Stimulated activated CD4-positive, alpha-beta T cell treated with anti-CD3 and anti-CD28 coated beads, Interleukin-15, amount 100 ng/mL, for 48 hours (primary cell): ENCODE data around the gene TSPAN3.

Experiments used
- DNase-seq, 2 donors: peaks; one replicate each; pipeline ENCODE4 v3.0.0-alpha.2; 2020; ENCODE audit warnings: low read depth in 2 of 2

The TSPAN3 gene

DNA sequence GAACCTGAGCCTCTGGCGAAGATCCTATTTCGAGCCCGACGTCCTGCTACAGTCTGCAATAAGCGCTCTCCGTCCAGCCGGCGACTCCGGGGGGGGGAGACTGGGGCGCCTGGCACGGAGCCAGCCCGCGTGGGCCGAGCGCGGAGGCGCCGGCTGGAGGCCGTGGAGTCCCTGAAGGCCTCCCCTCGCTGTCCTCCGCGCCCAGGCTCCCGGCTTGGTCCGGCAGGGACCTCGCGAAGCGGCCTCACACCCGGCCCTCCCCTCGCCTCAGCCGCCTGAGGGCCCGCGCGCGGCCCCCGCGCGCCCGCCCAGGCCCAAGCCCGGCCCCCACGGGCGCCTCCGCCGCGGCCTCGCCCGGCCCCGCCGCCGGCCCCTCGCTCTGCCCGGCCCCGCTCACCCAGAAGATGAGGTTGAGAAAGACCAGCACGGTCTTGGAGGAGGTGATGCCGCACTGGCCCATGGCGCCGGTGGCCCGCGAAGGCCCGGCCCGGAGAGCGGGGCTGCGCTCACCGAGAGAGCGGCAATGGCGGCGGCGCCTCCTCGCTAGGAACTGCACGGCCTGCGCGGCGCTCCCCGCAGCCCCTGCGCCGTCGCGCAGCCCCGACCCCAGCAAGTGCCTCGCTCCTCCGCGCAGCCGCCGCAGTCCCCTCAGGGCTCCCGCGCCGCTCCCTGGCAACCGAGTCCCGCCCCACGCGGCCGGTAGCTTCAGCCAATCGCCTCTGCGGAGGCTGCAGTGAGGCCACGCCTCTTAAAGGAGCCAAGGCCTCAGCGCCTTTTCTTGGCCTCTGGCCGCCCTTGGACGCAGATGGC lies at the start of gene TSPAN3:
TSPAN3 (minus strand) TSS at position 615 of the 810 bp plus-strand sequence; CDS start at position 460, 155 bp downstream.
- peak; percentile 83 to 90 for DNase-seq

DNA sequence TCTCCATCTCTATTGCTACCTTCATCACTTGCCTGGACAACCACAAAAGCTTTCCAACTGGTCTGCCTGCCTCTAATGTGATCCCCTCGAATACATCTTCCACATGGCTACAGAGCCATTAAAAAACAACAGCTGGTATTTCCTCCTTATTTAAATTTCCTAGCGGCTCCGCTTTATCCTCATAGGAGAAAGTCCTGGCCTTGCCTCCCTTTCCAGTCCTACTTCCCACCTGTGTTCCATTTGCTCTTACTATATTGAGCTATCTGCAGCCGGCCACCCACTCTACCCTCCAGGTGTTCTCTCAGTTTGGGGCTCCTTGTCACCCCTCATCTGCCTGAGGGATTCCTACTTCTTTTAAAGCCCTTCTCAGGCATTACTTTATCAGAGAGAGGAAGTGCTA lies 49.7 kb upstream of the TSPAN3 start:
- no peak for DNase-seq

DNA sequence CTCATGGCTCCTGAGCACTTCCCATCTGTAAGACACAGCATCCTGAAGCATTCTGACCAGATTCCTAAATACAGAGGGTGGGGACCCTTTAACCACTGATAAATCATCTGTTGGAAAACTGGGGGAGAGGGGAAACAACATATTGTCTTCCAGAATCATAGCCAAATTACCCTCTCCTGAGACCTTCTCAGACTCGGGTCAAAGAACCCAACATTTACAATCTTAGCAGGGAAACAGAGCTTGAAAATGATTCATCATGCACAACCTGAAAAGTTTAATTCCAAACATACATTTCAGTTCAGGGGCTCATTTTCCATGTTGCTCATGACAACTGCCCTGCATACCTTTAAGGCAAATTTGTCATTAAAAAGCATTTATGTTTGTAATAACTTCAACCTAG lies 48.5 kb upstream of the TSPAN3 start:
- no peak for DNase-seq

DNA sequence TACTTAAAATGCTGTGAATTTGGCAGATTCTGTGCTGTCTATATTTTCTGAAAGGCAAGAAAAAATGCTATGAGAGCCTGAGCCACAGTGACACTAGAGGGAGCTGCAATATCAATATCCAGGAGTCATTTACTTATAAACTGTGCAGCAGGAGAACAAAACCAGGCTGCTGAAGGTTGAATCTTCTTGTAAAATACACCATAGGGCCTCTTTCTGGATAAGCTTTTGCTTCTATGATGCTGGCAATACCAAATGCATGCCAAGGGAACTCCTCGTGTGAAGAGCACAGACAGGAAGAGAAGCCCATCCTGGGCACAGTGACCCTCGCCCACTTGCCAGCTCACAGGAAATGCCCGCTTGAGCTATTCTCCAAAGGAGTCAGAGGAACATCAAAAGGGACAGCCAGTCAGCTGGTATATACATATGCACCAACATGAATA lies 48.0 kb upstream of the TSPAN3 start:
- no peak for DNase-seq

DNA sequence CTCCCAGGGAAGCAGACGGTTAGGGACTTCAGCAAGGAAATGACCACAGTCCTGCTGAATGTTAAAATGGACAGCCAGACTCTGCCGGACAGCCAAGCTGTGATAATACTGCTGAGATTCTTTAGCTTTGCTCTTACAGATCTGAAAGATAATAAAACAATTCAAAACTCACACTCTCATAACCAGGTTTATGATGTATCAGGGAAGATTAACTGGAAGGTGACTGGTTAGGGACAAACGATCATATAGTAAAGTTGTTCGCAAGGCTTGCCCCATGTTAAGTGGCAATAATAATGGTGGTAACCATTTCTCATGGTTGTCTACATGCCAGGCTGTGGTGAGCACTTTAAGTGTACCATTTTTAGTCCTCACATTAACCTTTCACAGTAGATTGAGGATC lies 44.3 kb upstream of the TSPAN3 start:
- DNase-seq: no peak

DNA sequence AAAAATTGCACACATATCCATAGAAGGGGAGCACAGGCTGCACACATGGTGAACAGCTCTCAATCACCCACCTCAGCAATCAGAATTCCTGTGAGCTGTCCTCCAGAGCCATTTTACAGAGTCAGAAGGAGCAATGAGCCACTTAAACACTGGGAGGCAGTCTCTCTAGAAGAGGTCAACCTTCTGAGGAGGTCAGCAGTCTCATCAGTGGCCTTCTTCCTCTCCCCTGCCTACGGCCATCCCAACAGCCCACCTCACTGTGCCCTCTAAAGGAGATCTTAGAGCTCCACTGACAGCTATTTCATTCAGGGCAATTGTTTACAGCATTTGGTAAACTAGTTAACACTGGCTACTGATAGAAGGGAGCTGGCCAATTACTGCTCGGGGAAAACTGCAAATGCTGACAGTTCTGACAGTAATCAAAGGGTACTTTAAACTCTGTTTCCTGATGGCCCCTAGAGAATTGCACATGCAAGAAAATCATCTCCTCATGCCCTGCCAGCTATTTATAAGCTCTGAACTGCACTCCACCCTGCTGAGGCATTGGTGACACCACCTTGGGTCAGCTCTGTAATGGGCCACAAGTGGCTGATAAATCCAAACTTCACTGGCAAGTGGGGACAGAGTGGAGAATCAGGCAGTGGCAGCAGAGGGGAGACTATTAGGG lies 42.1 kb upstream of the TSPAN3 start:
- DNase-seq: no peak

DNA sequence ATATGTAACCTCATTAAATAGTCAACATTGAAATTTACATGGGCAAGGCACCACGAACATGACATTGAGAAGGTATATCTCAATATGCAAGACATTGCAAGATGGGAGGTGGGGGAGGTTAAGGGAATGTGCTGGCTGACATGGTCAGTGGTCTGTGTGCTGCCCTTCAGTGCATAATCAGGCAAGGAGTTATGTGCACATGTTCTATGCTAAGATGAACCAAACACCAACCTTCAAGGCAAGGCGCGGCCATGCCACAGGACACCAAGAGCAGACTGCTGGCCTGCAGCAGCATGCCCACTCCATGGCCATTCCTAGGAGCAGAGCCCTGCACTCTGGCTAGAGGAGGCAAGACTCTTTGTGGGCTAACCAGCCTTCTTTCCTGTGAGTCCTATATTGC lies 40.9 kb upstream of the TSPAN3 start:
- no peak for DNase-seq

DNA sequence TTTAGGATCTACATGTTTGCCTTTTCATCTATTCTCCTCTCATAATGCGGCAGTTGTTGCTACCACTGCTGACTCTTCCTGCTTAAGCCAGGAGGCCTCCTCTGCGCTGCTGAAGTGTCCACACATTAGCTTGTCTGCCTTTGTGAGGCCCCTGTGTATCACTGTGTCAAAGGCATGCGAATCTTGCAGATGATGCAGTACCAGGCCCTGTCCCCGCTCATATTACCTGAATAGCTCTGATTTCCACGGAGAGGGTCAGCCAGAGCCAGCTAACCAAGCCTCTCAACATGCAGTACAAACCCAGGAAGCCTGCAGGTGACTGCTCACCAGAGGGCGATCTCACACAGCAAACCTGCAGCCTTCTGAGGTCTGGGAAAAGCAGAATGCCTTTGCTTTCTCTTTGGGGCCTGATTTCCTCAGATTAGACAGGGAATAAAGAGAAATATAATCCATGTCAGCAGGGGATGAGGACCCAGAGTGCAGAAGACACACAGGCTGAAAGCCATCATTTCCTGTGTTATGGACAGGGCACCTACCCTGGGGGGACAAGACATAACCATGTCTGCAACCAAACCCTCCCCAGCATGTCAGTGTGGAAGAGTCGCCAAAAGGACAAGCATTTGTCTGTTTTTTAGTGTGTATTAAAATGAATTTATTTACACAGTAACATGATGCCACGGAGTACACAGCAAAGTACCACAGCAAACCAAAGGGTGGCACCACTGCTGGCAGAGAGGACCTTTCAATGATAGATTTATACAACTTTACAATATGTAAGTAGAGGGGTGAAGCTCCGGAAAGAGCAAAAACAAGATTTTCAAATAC lies 36.8 kb upstream of the TSPAN3 start:
- no peak for DNase-seq

DNA sequence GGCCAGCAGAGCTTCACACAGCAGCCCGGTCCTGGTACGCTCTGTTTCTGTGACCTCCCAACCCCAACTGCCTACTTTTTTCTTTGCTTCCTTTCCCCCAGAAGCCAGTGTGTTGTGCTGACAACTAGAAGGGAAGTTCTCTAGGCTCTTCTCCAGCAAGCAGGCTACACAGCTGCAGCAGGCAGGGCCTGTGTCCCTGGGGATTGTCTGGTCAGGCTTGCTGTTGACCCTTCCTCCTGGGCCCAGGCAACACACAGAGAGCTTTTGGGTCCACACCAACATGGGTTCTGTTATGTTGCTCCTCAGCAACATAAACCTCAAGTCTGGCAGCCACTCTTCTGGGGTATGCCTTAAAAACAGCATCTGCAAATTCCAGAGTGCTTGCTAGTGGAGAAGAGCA lies 36.2 kb upstream of the TSPAN3 start:
- DNase-seq: no peak

DNA sequence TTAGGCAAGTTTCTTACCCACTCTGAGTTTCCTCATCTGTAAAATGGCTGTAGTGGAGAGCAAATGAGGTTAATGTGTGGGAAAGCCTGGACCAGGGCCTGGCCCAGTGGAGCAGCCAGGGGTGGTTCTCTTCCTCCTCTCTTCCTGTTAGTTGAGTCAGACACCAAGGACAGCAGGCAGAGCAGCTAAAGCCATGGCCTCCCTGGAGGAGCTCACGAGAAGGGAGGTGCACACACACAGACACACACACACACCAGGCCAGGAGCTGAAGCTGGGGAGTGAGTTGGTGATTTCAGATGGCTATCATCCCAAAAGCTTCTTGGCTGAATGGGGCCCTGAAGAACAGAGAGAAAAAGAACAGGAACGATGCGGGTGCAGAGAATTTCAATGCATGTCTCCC lies 33.2 kb upstream of the TSPAN3 start:
- DNase-seq: no peak

DNA sequence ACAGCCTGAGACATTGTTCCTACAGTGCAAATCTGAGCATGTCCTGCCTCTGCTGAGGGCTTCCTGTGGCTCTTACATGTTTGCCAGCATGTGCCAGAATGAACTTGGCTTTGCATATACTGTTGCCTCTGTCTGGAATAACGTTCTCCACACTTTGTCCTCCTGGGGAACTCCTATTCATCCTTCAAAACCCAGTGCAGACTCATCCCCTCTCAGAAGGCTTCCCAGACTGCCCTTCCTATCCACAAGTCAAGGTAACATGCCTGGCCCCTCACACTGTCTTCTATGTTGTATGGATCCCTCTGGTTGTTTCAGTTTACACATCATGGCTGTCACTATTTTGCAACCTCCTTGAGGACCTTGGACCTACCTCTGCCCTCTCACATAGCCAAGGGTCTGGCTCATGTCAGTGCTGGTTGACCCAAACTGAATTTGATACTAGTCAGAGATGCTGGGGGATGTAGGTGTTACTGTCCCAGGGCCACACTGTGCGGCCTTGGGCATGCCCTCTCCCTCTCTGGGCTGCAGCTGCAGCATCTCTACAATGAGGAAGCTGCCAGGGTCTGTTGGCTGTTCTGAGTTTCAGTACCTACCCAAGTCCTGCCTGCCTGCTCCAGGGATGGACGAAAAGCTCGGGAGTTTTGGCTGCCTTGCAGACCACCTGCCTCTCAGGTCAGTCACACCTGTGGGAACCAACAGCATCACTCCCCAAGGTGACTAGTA lies 29.0 kb upstream of the TSPAN3 start:
- no peak for DNase-seq

DNA sequence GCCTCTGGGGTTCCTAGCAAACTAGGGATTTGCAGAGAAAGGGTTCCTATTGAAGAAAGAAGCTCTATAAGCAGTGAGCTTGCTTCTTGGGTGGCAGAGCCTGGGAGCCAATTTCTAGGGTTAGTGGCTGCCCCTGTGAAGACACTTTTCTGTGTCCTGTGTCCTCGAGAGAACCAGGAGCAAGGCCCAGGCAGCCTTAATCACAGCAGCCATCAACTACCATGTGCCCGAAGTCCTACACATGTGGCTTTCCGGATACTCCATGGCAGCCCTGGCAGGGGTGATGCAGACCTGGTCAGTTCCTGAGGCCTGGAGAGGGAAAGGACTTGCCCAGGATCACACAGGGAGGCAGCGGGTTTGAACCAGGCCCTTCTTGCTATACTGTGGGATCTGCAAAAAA lies 27.7 kb upstream of the TSPAN3 start:
- DNase-seq: no peak

DNA sequence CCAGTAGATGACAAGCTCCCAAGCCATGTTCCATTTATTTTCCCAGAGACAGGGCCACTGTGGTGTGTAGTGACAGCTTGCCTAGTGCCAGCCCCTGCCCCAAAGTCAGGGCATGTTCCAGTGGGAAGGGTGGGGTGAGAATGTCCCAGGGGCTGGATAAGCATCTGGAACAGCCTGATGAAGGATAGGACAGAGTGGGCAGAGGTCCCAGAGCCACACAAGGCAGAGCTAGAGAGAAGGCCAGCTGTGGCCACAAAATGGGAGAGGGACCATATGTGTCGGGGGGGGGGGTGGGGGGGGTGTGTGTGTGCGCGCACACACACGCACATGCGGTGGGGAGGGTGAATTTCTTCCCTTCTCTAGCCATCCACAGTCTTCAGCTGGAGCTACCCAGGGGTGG lies 27.0 kb upstream of the TSPAN3 start:
- no peak for DNase-seq

DNA sequence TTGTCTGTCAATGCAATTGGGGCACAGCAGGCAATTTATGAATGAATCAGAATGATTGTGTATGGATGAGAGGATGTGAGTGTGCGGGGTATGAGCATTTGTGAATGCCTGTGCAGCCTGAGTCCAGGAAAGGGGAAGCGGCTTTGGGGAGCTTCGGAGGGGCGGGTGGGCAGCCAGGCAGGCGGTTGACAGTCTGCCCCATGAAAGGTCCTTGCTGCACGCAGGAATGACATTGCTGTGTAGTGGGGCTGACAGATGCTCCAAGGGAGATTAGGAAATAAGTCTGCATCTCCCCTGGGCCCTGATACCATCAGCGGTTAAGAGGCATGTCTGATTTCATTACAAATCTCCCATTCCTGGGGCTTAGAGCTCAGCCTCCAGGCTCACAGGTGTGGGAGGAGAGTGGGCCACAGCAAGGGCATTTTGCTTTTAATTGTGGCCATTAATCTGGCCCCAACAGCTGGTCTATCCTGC lies 26.4 kb upstream of the TSPAN3 start:
- DNase-seq: no peak

DNA sequence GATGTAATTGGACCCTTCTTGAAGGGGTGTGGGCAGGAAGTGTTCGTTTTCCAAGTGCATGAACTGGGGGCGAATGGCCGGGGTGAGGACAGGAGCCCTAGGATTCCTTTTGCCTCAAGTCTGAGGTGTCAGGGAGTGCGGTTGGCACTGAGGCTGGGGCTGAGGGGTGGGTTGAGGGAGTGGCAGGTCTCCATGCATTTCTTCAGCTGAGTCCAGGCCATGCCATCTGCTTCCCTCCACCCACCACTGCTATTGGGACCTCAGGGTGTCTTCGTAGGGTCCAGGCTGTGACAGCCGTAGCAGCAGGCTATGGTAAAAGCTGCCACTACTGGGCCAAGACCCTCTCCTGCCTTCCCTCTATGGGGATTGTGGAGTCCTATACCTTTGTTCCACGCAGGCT lies 25.6 kb upstream of the TSPAN3 start:
- no peak for DNase-seq

DNA sequence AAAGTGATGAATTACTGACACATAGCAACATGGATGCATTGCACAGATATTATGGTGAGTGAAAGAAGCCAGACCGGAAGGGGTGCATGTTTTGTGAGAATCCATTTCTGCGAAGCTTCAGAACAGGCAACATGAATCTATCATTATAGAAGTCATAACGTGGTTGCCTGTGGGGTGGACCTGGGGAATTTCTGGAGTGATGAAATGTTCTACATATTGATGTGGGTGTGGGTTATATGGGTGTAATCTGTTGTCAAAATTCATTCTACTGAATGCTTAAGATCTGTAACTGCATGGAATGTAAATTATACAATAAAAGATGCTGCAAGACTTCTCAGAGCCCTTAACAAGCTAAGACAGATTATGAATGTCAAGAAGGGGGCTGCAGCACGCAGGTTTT lies 25.2 kb upstream of the TSPAN3 start:
- DNase-seq: no peak

DNA sequence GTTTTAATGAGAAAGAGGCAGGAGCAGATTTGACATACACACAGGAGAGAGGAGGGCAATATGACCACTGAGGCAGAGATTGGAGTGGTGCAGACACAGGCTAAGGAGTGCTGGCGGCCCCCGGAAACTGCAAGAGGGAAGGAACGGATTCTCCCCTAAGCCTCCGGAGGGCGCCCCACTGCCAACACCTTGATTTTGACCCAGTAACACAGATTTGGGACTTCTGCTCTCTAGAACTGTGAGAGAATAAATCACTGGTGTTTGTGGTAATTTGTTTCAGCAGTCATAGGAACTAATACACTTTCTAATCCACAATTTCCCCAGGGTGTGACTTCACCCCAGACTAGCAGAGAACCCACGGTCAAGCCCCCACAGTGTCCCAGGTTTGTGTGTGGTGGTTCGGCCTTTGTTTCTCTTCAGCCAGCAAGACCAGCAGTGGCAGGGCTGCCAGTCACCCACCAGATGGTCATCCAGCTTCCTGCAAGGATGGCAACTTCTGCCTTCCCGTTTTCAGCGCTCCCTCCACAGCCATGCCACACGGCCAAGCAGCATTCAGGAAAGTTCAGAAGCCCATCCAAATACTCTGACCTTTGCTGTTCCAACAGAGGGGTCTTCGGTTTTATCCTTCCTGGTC lies 23.6 kb upstream of the TSPAN3 start:
- DNase-seq: no peak

DNA sequence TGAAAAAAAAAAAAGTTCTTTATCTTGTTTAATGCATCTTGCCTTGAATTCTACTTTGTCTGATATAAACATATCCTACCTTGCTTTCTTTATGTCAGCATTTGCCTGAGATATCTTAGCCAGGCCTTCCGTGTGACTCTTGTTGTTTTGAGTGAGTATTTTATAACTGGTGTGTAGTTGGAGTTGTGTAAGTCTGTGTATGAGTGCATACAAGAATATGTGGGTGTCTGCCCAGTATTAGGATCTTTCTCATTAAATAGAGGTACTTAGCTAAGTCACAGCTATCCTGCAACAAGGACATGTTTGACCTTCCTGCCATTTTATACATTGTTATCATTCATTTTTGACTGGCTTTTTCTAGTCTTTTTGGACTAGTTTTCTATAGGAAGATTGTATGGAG lies 22.5 kb upstream of the TSPAN3 start:
- no peak for DNase-seq

DNA sequence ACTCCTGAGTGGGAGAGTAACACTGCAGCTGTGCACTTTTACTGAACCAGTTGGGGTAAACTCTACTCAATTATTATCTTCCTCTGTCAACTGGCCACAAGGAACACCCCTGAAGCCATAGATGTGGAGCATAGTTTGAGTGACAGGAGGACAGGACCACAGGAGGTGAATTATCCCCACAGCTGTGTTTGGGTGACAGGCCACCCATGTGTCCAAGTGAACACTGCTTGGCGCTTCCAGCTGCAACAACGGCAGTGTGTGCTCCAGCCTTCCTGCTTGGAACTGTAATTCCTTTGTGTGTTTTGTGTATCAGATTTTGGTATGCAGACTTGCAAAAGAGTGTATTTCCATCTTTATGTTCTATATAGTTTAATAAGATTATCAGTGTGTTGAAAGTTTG lies 20.2 kb upstream of the TSPAN3 start:
- DNase-seq: no peak

DNA sequence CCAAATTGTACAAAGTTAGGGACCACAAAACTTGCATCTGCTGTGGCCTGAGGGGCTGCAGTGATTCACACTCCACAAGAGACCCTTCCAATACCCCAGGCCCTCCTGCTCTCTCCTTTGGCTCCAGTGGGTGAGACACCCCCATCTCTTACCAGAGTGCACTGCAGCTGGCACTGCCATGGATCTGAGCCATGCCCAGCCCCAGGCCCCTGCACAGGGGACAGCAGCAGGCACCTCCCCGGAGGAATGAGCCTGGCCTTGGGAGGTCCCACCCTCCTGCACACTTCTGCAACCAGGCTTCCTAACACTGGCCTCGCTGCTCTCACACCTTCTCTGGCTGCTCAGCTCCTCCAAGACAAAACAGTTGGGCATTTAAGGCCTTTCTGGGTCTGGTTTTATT lies 16.3 kb upstream of the TSPAN3 start:
- DNase-seq: no peak

DNA sequence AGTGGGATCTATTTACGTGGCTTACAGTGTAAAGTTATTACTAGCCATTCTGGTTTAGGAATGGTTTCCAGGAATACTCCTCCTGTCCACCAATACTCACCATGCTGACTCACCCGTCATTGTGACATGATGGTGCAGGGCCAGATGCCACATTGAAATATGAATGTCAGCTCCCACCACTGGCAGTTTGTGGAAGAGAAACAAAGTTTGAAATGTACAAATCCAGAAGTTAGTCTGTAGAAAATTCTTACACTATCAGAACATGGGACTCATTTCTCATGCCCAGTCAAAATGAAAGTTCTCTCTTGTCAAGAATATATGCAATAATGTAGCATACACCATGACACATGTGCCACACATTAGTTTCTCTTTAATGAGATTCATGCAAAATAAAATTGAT lies 14.4 kb upstream of the TSPAN3 start:
- DNase-seq: no peak
